HUES6 (cell line): Measurements from ENCODE around the gene BMP6.
A peak's percentile ranks its signal among the peaks of the same experiment; 100 is the strongest.

ENCODE experiments used
- H3K27ac ChIP-seq: 2 replicates; pipeline ENCODE4 v1.7.0; 2013; ENCODE audit warnings: low read depth, mild to moderate bottlenecking, low read length, inconsistent platforms
- H3K27me3 ChIP-seq: 2 replicates; pipeline ENCODE4 v1.6.1; 2013; ENCODE audit warnings: low read length; ENCODE audit not compliant: control insufficient read depth, insufficient read depth
- H3K36me3 ChIP-seq: 2 replicates; pipeline ENCODE4 v1.6.1; 2013; ENCODE audit warnings: low read length; ENCODE audit not compliant: control insufficient read depth, insufficient read depth
- H3K4me1 ChIP-seq: 2 replicates; pipeline ENCODE4 v1.6.1; 2013; ENCODE audit warnings: low read length; ENCODE audit not compliant: control insufficient read depth, insufficient read depth
- H3K4me3 ChIP-seq: 2 replicates; pipeline ENCODE4 v1.5.1; 2013; ENCODE audit warnings: low read depth, low read length
- H3K9ac ChIP-seq: one replicate; pipeline ENCODE4 v1.6.1; 2013; ENCODE audit warnings: mild to moderate bottlenecking, low read length
- H3K9me3 ChIP-seq: 2 replicates; pipeline ENCODE4 v1.6.1; 2013; ENCODE audit warnings: low read depth, low read length; ENCODE audit not compliant: control insufficient read depth, insufficient read depth

Gene BMP6

GRCh38 chr6:7720346-7720745 lies 5.6 kb upstream of the BMP6 start:
- H3K4me1 ChIP-seq, result peaks cover under 1% of the 10 kb centered on the region; the same call in 1 of the 2 replicates
- H3K27ac ChIP-seq, result no peak overlapping the region
- peaks cover 32% of the 10 kb centered on the region for H3K27me3 ChIP-seq
- H3K9ac ChIP-seq, result no peak overlapping the region
- no peak overlapping the region for H3K4me3 ChIP-seq
- no peaks in the 10 kb centered on the region for H3K9me3 ChIP-seq
- no peaks in the 10 kb centered on the region for H3K36me3 ChIP-seq

GRCh38 chr6:7721649-7722048 lies 4.2 kb upstream of the BMP6 start:
- H3K9me3 ChIP-seq, result no peaks in the 10 kb centered on the region
- peaks cover 46% of the 10 kb centered on the region for H3K27me3 ChIP-seq
- no peak overlapping the region for H3K9ac ChIP-seq
- no peak overlapping the region for H3K27ac ChIP-seq
- no peaks in the 10 kb centered on the region for H3K36me3 ChIP-seq
- peaks cover 4% of the 10 kb centered on the region; the same call in 1 of the 2 replicates for H3K4me1 ChIP-seq
- H3K4me3 ChIP-seq, result no peak overlapping the region

DNA sequence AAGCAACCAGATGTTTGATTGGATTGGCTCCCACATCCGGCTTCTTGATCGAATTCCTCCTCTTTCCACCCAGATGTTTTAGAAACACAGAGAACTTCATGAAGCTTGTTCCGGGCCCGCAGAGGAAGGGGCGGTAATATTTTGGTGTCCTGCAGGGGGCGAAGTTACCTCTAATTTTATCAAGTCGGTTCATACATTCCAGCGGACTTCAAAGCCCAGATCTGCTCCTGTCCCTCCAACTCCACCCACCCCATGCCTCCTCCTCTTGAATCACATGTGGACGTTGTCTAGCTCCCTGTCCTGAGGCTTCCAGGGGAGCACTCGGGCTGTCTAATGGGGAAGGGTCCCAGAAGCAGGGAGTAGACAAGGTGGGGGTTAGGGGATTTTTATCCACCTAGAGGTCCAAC lies 2.9 kb upstream of the BMP6 start:
- Histone ChIP-seq H3K9ac (no peak overlapping the region), H3K27ac (no peak overlapping the region), H3K27me3 (peaks cover 59% of the 10 kb centered on the region), H3K36me3 (no peaks in the 10 kb centered on the region), H3K9me3 (no peaks in the 10 kb centered on the region), H3K4me3 (no peak overlapping the region), H3K4me1 (peaks cover 7% of the 10 kb centered on the region)

GRCh38 chr6:7723554-7723953 lies 2.3 kb upstream of the BMP6 start:
- no peak overlapping the region for H3K4me3 ChIP-seq
- H3K27ac ChIP-seq, result no peak overlapping the region
- no peaks in the 10 kb centered on the region for H3K9me3 ChIP-seq
- peaks cover 10% of the 10 kb centered on the region for H3K4me1 ChIP-seq
- H3K27me3 ChIP-seq, result peaks cover 65% of the 10 kb centered on the region
- no peak overlapping the region for H3K9ac ChIP-seq
- no peaks in the 10 kb centered on the region for H3K36me3 ChIP-seq

DNA sequence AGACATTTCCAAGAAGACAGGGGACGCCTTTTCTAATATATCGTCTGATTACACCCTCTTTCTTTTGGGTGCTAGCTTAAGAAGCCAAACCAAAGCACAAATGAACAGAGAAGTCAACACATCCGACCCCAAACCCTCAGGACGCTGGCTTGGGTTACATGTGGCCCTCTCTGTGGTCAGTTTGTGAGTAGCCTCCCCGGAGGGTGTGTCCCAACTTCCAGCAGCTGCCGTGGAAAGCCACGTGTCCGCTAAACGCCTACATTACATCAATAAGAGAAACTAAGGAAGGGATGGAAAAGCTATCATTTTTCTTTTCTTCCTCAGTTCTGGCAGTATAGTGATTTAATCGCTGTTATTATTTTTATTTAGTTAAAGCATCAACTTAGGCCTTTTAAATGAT lies 487 bp upstream of the BMP6 start:
- Histone ChIP-seq H3K9ac (no peak overlapping the region), H3K9me3 (no peaks in the 10 kb centered on the region), H3K27ac (no peak overlapping the region), H3K36me3 (no peaks in the 10 kb centered on the region), H3K4me3 (no peak overlapping the region), H3K4me1 (peaks cover 21% of the 10 kb centered on the region), H3K27me3 (peaks cover 78% of the 10 kb centered on the region)

DNA sequence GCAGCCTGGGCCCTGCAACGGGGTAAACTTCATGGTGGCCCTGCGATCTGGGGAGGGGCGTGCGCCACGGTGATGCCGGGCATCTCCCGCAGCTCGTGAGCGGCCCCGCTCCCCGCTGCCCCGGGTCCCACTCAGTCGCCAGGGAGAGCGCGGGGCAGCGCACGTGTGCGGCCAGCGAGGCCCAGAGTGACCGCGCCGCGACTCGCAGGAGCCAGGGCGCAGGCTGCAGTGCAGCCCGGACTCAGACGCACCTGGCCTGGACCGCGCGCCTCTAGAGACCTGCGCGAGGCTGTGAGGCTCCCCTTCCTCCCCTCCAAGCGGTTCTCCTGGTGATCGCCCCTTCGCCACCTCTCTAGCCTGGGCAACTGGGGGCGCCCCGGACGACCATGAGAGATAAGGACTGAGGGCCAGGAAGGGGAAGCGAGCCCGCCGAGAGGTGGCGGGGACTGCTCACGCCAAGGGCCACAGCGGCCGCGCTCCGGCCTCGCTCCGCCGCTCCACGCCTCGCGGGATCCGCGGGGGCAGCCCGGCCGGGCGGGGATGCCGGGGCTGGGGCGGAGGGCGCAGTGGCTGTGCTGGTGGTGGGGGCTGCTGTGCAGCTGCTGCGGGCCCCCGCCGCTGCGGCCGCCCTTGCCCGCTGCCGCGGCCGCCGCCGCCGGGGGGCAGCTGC lies 652 bp downstream of the BMP6 start:
- H3K27me3 ChIP-seq, result peaks cover 88% of the 10 kb centered on the region
- H3K4me1 ChIP-seq, result peaks cover 29% of the 10 kb centered on the region
- no peak overlapping the region for H3K27ac ChIP-seq
- no peaks in the 10 kb centered on the region for H3K36me3 ChIP-seq
- no peaks in the 10 kb centered on the region for H3K9me3 ChIP-seq
- peak overlapping the region; percentile 70 for H3K4me3 ChIP-seq
- peak overlapping the region; percentile 34 for H3K9ac ChIP-seq

DNA sequence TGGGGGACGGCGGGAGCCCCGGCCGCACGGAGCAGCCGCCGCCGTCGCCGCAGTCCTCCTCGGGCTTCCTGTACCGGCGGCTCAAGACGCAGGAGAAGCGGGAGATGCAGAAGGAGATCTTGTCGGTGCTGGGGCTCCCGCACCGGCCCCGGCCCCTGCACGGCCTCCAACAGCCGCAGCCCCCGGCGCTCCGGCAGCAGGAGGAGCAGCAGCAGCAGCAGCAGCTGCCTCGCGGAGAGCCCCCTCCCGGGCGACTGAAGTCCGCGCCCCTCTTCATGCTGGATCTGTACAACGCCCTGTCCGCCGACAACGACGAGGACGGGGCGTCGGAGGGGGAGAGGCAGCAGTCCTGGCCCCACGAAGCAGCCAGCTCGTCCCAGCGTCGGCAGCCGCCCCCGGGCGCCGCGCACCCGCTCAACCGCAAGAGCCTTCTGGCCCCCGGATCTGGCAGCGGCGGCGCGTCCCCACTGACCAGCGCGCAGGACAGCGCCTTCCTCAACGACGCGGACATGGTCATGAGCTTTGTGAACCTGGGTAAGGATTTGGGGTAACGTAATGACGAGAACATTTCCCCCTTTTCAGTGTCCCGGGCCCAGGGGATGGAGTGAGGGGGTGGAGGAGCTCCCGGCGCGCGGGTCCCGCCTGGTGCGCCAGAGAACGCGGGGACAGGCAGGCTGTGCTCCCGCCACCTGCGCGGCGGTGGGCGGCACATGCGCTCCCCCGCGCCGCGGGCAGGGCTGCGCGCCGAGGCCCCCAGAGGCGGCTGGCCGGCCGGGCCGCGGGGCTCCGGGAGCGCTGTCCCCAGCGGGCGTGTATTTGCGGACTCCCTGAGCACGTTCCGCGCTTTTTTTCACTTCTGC lies 1.4 kb downstream of the BMP6 start:
- H3K27me3 ChIP-seq, result peaks cover 88% of the 10 kb centered on the region
- H3K9me3 ChIP-seq, result no peaks in the 10 kb centered on the region
- H3K4me1 ChIP-seq, result peaks cover 35% of the 10 kb centered on the region
- no peak overlapping the region for H3K27ac ChIP-seq
- H3K36me3 ChIP-seq, result no peaks in the 10 kb centered on the region
- peak overlapping the region; percentile 26 for H3K9ac ChIP-seq
- peak overlapping the region; percentile 70 for H3K4me3 ChIP-seq

DNA sequence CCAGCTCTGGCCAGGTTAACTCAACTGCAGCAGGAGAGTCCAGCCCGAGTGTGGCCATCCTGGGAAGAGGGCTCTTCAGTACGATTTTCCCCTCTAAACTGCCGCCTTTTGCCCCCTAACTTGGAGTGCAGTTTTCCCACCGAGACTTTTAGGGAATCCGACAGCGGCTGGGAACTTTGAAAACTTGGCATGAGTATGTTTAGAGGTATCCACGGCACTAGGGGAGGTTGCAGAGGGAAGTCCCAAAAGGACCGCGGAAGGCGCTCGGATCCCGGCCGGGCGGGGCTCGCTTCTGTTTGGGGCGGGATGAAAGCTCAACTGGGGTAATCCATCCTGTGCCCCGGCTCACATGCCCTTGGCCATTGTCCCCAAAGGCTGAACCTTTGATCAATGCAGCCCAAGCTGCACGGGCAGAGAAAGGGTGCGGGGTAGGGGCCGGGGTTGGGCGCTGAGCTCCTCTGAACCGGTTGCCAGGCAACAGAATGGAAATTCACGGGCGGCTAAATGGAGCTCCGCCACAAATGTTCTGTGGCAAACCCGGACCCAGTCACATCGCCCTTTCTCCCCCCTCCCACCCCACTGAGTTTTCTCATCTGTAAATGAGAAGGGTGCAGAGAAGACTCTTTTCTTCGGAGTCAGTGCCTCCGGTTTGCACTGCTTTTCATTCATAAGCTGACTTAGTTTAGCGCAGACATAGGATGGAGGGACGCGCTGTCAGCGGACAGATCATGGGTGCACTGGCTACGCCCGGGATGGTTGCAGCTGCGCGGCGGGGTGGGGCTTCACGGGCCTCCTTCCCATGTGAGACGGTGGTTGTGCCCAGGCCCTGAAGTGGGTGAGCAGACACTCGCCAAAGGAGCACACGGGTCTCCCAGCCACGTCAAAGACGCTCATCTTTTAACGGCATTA lies 2.3 kb downstream of the BMP6 start:
- Histone ChIP-seq H3K9me3 (no peaks in the 10 kb centered on the region), H3K4me1 (peaks cover 38% of the 10 kb centered on the region), H3K27ac (no peak overlapping the region), H3K36me3 (no peaks in the 10 kb centered on the region), H3K9ac (no peak overlapping the region), H3K4me3 (peak overlapping the region; percentile 70), H3K27me3 (peaks cover 82% of the 10 kb centered on the region)

GRCh38 chr6:7728855-7729590 lies 3.1 kb downstream of the BMP6 start:
- no peaks in the 10 kb centered on the region for H3K9me3 ChIP-seq
- H3K4me3 ChIP-seq, result peak overlapping the region; percentile 70
- H3K36me3 ChIP-seq, result no peaks in the 10 kb centered on the region
- peaks cover 38% of the 10 kb centered on the region for H3K4me1 ChIP-seq
- no peak overlapping the region for H3K27ac ChIP-seq
- H3K27me3 ChIP-seq, result peaks cover 73% of the 10 kb centered on the region
- H3K9ac ChIP-seq, result no peak overlapping the region

DNA sequence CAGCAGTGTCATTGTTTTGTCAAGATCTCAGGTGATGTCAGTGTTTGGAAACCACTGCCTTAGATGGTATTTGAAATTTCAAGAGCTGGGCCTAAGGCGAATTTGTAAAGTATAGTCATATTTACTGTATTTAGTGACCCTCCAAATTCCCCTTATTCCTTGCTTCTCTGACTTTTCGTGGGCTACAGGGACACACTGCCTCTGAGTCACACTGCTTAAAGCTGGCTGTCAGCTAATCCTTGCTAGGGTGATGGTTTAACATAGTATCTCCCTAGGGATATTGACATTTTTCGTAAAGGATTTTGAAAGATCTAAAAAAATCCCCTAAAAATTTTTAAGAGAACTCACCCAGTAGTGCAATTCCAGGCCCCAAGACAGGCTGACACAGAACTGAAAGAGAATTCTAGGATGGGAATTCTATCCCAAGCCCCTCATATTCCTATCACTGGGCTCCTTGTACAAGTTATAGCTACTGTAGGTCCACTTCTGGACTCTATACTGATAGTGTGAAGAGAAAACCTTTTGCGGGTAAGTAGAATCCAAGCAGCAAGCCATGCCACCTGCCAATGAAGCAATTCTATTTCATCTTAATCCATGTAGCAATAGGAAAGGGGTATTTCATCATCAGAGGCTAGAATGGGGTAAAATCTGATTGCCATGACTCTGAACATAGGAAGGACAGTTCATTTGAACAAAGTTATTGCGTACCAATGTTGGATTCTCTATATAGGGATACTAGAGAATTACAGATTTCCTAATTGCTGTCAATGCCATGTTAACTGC lies 4.3 kb downstream of the BMP6 start:
- H3K27ac ChIP-seq, result no peak overlapping the region
- H3K9ac ChIP-seq, result no peak overlapping the region
- H3K4me1 ChIP-seq, result peaks cover 38% of the 10 kb centered on the region
- H3K4me3 ChIP-seq, result no peak overlapping the region
- peaks cover 62% of the 10 kb centered on the region for H3K27me3 ChIP-seq
- no peaks in the 10 kb centered on the region for H3K36me3 ChIP-seq
- no peaks in the 10 kb centered on the region for H3K9me3 ChIP-seq
